H9 (cell line): ENCODE data around the gene AHNAK. TPM values are rescaled to one million over a fixed set of nuclear protein-coding genes. Genes with fewer than 3 reads are reported as not detected.
"Not testable (repeated sequence)": the region's sequence is repeated elsewhere in the genome, so short reads cannot be mapped to it uniquely, and the experiment has no call there.

Source experiments
- DNase-seq: peaks from one replicate; pipeline ENCODE4 v3.0.0-alpha.2; 2017
- H2AFZ ChIP-seq: one replicate; pipeline ENCODE4 v1.6.1; 2013; ENCODE audit warnings: mild to moderate bottlenecking, low read length, control low read depth, moderate library complexity
- H2AK5ac ChIP-seq: 2 replicates; pipeline ENCODE4 v1.6.1; 2013; ENCODE audit warnings: low read length, control low read depth, mixed read lengths; ENCODE audit not compliant: insufficient read length
- H2BK120ac ChIP-seq: one replicate; pipeline ENCODE4 v1.6.1; 2013; ENCODE audit warnings: low read depth, mild to moderate bottlenecking, low read length, control low read depth, inconsistent platforms; ENCODE audit not compliant: poor library complexity, severe bottlenecking
- H2BK12ac ChIP-seq: 2 replicates; pipeline ENCODE4 v1.6.1; 2013; ENCODE audit warnings: low read length, control low read depth, mixed read lengths, low read depth; ENCODE audit not compliant: insufficient read length
- H2BK15ac ChIP-seq: 2 replicates; pipeline ENCODE4 v1.6.1; 2013; ENCODE audit warnings: low read depth, low read length, control low read depth
- H2BK20ac ChIP-seq: one replicate; pipeline ENCODE4 v1.6.1; 2013; ENCODE audit warnings: low read depth, mild to moderate bottlenecking, low read length, control low read depth, inconsistent platforms; ENCODE audit not compliant: poor library complexity, severe bottlenecking
- H2BK5ac ChIP-seq: 2 replicates; pipeline ENCODE4 v1.6.1; 2013; ENCODE audit warnings: low read length, control low read depth, mixed read lengths; ENCODE audit not compliant: insufficient read length
- H3K14ac ChIP-seq: 2 replicates; pipeline ENCODE4 v1.6.1; 2013; ENCODE audit warnings: low read length, control low read depth; ENCODE audit not compliant: insufficient read depth
- H3K18ac ChIP-seq: 2 replicates; pipeline ENCODE4 v1.6.1; 2013; ENCODE audit warnings: low read depth, mild to moderate bottlenecking, mixed read lengths, low read length, control low read depth; ENCODE audit not compliant: insufficient read length
- H3K23ac ChIP-seq: 2 replicates; pipeline ENCODE4 v1.6.1; 2013; ENCODE audit warnings: low read length, control low read depth, mixed read lengths, low read depth; ENCODE audit not compliant: insufficient read length
- H3K23me2 ChIP-seq: 2 replicates; pipeline ENCODE4 v1.6.1; 2013; ENCODE audit warnings: low read depth, mild to moderate bottlenecking, mixed read lengths, low read length, control low read depth; ENCODE audit not compliant: insufficient read length, poor library complexity, severe bottlenecking
- H3K27ac ChIP-seq: 2 replicates; pipeline ENCODE4 v1.5.1; 2013; ENCODE audit warnings: low read length, control low read depth, mixed read lengths, low read depth; ENCODE audit not compliant: insufficient read length
- H3K27me3 ChIP-seq: 2 replicates; pipeline ENCODE4 v1.6.1; 2013; ENCODE audit warnings: low read length, control low read depth, inconsistent platforms; ENCODE audit not compliant: insufficient read depth
- H3K4ac ChIP-seq: 2 replicates; pipeline ENCODE4 v1.6.1; 2013; ENCODE audit warnings: low read depth, mild to moderate bottlenecking, control low read depth, inconsistent platforms, low read length, moderate library complexity
- H3K4me1 ChIP-seq: 2 replicates; pipeline ENCODE4 v1.6.1; 2013; ENCODE audit warnings: low read length, control low read depth, inconsistent platforms; ENCODE audit not compliant: insufficient read depth
- H3K4me2 ChIP-seq: 2 replicates; pipeline ENCODE4 v1.6.1; 2013; ENCODE audit warnings: low read length, control low read depth, mixed read lengths; ENCODE audit not compliant: insufficient read length, insufficient read depth
- H3K56ac ChIP-seq: 2 replicates; pipeline ENCODE4 v1.6.1; 2013; ENCODE audit warnings: low read depth, mild to moderate bottlenecking, mixed read lengths, low read length, control low read depth; ENCODE audit not compliant: insufficient read length
- H3K79me1 ChIP-seq: 2 replicates; pipeline ENCODE4 v1.6.1; 2013; ENCODE audit warnings: low read depth, mild to moderate bottlenecking, moderate library complexity, low read length, control low read depth, inconsistent platforms; ENCODE audit not compliant: insufficient read depth, poor library complexity, severe bottlenecking
- H3K79me2 ChIP-seq: 2 replicates; pipeline ENCODE4 v1.6.1; 2013; ENCODE audit warnings: low read length, control low read depth, inconsistent platforms; ENCODE audit not compliant: insufficient read depth
- H3K9ac ChIP-seq: 2 replicates; pipeline ENCODE4 v1.6.1; 2013; ENCODE audit warnings: low read length, control low read depth, mixed read lengths; ENCODE audit not compliant: insufficient read length; ENCODE audit errors: extremely low read depth
- H3K9me3 ChIP-seq: one replicate; pipeline ENCODE4 v1.6.1; 2013; ENCODE audit warnings: low read depth, low read length, inconsistent platforms; ENCODE audit not compliant: control insufficient read depth
- H3T11ph ChIP-seq: one replicate; pipeline ENCODE4 v1.6.1; 2013; ENCODE audit warnings: mild to moderate bottlenecking, low read length, control low read depth, inconsistent platforms
- H4K20me1 ChIP-seq: one replicate; pipeline ENCODE4 v1.6.1; 2013; ENCODE audit not compliant: control insufficient read depth, insufficient read length, insufficient read depth
- H4K5ac ChIP-seq: 2 replicates; pipeline ENCODE4 v1.6.1; 2013; ENCODE audit warnings: low read depth, mild to moderate bottlenecking, mixed read lengths, low read length, control low read depth; ENCODE audit not compliant: insufficient read length
- H4K8ac ChIP-seq: replicated peaks from 2 replicates; pipeline ENCODE4 v1.6.1; 2013; ENCODE audit warnings: low read length, control low read depth, mixed read lengths, low read depth; ENCODE audit not compliant: insufficient read length
- H4K91ac ChIP-seq: 2 replicates; pipeline ENCODE4 v1.6.1; 2013; ENCODE audit warnings: low read depth, mild to moderate bottlenecking, moderate library complexity, mixed read lengths, low read length, control low read depth; ENCODE audit not compliant: insufficient read length
- H3K27ac Mint-ChIP-seq, 3 experiments: 2 replicates in 2 of 3; 3 replicates in 1 of 3; pipeline ENCODE4 v1.8.0; 2020 to 2021; ENCODE audit warnings: mixed read lengths in 3 of 3, mild to moderate bottlenecking in 1 of 3, moderate library complexity in 1 of 3
- H3K27me3 Mint-ChIP-seq: 2 replicates; pipeline ENCODE4 v1.8.0; 2021; ENCODE audit warnings: low read depth, mild to moderate bottlenecking, moderate library complexity, mixed read lengths
- H3K36me3 Mint-ChIP-seq, 3 experiments: 2 replicates in 2 of 3; 3 replicates in 1 of 3; pipeline ENCODE4 v1.8.0; 2020 to 2021; ENCODE audit warnings: low read depth in 3 of 3, mixed read lengths in 3 of 3; ENCODE audit not compliant: insufficient read depth in 1 of 3
- H3K4me1 Mint-ChIP-seq, 2 experiments: 2 replicates each; pipeline ENCODE4 v1.8.0; 2020; ENCODE audit warnings: mixed read lengths in 2 of 2
- H3K4me3 Mint-ChIP-seq, 2 experiments: 2 replicates in 1 of 2; 3 replicates in 1 of 2; pipeline ENCODE4 v1.8.0; 2020 to 2021; ENCODE audit warnings: mild to moderate bottlenecking in 2 of 2, mixed read lengths in 2 of 2, moderate library complexity in 1 of 2
- H3K9me3 Mint-ChIP-seq, 2 experiments: 2 replicates in 1 of 2; 3 replicates in 1 of 2; pipeline ENCODE4 v1.8.0; 2020; ENCODE audit warnings: mild to moderate bottlenecking in 2 of 2, mixed read lengths in 2 of 2, moderate library complexity in 1 of 2
- WGBS: extraction: QIAGEN DNeasy Blood & Tissue Kit; methylation state at CpG from one replicate; pipeline ENCODE4 v1.1.7; 2013; ENCODE audit warnings: missing lambda C conversion rate, low lambda C conversion rate, mixed read lengths; ENCODE audit not compliant: insufficient read length; ENCODE audit errors: extremely low coverage; 5-methylcytosine and 5-hydroxymethylcytosine counted together
- total RNA-seq: library from RNA; stranded (reverse); gene quantifications from 2 replicates; pipeline ENCODE4 v1.2.1, GENCODE V29; 2021
- TF ChIP-seq, protein P1 (sequence below): fragments of 200-600 bp; sonication (generic); conservative IDR thresholded peaks from 3 replicates; pipeline ENCODE4 v1.8.0; 2021; ENCODE audit warnings: antibody characterized with exemption, mild to moderate bottlenecking

AHNAK gene
- total RNA-seq, 1 experiment from 2014 or later: 15.2 TPM

DNA sequence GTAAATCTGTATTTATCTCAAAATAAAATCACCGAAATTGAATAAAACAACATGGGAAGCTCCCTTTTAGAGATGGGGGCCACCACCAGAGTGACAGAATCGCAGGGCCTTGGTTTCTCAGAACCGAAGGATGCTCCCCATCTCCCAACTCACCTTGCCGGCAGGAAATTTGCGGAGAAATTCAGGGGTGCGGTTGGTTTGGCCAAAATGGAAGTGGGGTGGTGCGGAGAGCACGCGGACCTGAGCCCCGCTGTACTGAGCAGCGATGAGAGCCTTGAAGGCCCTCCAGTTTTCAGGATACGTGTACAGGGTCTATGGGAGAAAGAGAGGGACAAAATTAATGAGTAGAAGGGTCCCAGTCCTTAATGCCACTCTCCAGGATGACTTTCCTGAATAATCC, 25.8 kb upstream of the AHNAK start:
- H3K36me3 Mint-ChIP-seq: peaks cover 51 to 79% (median 74%) of the 10 kb centered on the region in 3 experiments

DNA sequence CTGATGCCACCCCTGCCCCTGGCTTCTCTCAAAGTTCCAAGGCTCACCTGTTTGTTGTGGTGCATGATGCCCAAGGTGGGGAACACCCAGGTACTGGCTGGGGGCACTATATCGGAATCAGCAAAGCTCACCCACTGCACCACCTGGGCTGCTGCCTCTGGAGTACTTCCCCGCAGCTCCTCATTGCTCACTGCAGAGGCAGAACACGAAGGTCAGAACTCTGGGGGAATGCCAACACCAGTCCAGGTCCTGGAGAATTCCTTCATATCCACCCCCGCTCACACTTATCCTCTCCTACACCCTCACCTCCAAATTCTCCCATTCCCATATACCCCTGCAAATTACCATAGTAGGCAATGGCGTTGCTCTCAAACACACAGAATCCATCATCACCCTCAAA, 24.9 kb upstream of the AHNAK start:
- Histone ChIP-seq H3K23me2 (peaks cover 13% of the 10 kb centered on the region), H3K79me2 (peaks cover 12% of the 10 kb centered on the region; the same call in 1 of the 2 replicates)
- not testable (repeated sequence) for H4K91ac ChIP-seq, DNase-seq, H3K4ac ChIP-seq, H3K14ac ChIP-seq, H2BK15ac ChIP-seq, H4K5ac ChIP-seq, H3K9ac ChIP-seq, H3K23ac ChIP-seq, H4K8ac ChIP-seq, H3K27ac ChIP-seq, H3K4me2 ChIP-seq, H3K27me3 ChIP-seq, H3K56ac ChIP-seq, H4K20me1 ChIP-seq, H3K18ac ChIP-seq, H3K4me1 ChIP-seq, H2AFZ ChIP-seq, H2BK20ac ChIP-seq, H3K27me3 Mint-ChIP-seq, H3K9me3 ChIP-seq, H2AK5ac ChIP-seq, H2BK120ac ChIP-seq, H3K79me1 ChIP-seq, H2BK5ac ChIP-seq, H3K9me3 Mint-ChIP-seq, H2BK12ac ChIP-seq, H3T11ph ChIP-seq
- peak overlapping the region; percentile 99 to 100 for H3K4me3 Mint-ChIP-seq
- WGBS: no CpG with 5 or more reads among the region's 5 CpGs
- peaks cover 59 to 79% (median 74%) of the 10 kb centered on the region in 3 experiments for H3K36me3 Mint-ChIP-seq
- peak overlapping the region; percentile 68 to 85 (median 78); a peak in 6 of 7 replicates for H3K27ac Mint-ChIP-seq
- peaks cover 39 to 44% of the 10 kb centered on the region in 2 experiments for H3K4me1 Mint-ChIP-seq

More for the DNA sequence above, 25.8 kb upstream of the AHNAK start:
- Histone ChIP-seq H3K9ac (peak overlapping the region; percentile 92), H4K5ac (no peak overlapping the region), H3K4ac (no peak overlapping the region), H4K91ac (no peak overlapping the region), H3K23ac (no peak overlapping the region), H2BK12ac (no peak overlapping the region), H3K79me1 (peaks cover 8% of the 10 kb centered on the region), H2BK20ac (no peak overlapping the region), H2AFZ (no peak overlapping the region), H3K4me1 (no peaks in the 10 kb centered on the region), H3T11ph (no peak overlapping the region), H3K79me2 (peaks cover 12% of the 10 kb centered on the region; the same call in 1 of the 2 replicates), H2AK5ac (no peak overlapping the region), H3K14ac (no peak overlapping the region), H3K56ac (no peak overlapping the region), H3K23me2 (peaks cover 13% of the 10 kb centered on the region), H4K8ac (no peak overlapping the region), H2BK120ac (no peak overlapping the region), H3K27me3 (no peaks in the 10 kb centered on the region), H3K4me2 (peak overlapping the region; percentile 88), H3K27ac (no peak overlapping the region), H2BK15ac (no peak overlapping the region), H4K20me1 (no peaks in the 10 kb centered on the region), H3K9me3 (no peaks in the 10 kb centered on the region), H2BK5ac (no peak overlapping the region), H3K18ac (no peak overlapping the region)
- Mint-ChIP-seq H3K27ac (peak overlapping the region; percentile 95 to 99 (median 99); a peak in 6 of 7 replicates), H3K27me3 (no peaks in the 10 kb centered on the region), H3K9me3 (no peaks in the 10 kb centered on the region), H3K4me3 (peak overlapping the region; percentile 99 to 100), H3K4me1 (peaks cover 38 to 39% of the 10 kb centered on the region in 2 experiments)
- TF ChIP-seq, protein P1, sequence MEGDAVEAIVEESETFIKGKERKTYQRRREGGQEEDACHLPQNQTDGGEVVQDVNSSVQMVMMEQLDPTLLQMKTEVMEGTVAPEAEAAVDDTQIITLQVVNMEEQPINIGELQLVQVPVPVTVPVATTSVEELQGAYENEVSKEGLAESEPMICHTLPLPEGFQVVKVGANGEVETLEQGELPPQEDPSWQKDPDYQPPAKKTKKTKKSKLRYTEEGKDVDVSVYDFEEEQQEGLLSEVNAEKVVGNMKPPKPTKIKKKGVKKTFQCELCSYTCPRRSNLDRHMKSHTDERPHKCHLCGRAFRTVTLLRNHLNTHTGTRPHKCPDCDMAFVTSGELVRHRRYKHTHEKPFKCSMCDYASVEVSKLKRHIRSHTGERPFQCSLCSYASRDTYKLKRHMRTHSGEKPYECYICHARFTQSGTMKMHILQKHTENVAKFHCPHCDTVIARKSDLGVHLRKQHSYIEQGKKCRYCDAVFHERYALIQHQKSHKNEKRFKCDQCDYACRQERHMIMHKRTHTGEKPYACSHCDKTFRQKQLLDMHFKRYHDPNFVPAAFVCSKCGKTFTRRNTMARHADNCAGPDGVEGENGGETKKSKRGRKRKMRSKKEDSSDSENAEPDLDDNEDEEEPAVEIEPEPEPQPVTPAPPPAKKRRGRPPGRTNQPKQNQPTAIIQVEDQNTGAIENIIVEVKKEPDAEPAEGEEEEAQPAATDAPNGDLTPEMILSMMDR: no peak
- no CpG with 5 or more reads among the region's 12 CpGs for WGBS
- no peak for DNase-seq
